ENCODE measurements around the gene NUDT16L1. TPM values are rescaled to one million over a fixed set of nuclear protein-coding genes. Genes with fewer than 3 reads are reported as not detected.

Gene NUDT16L1
- total RNA-seq, 8 experiments from 2014 or later, result 13.8 to 35.2 (median 26.5) TPM

GRCh38 chr16:4696905-4697847 is 3.8 kb downstream of the NUDT16L1 start:
- ATAC-seq (replicated peaks in 6 of 8), result no peak
- no peak overlapping the region for H3K4me3 ChIP-seq
- in situ Hi-C loops (cut with MboI; ENCODE audit: low pct_unique_long_range_greater_than_20kb in 2 of 9, low sequenced_read_pairs in 9 of 9, unreplicated experiment in 9 of 9), result no loop called here
- H3K4me1 ChIP-seq (replicated peaks in 1 of 2), result peaks cover 15 to 21% of the 10 kb centered on the region in 2 donors
- whole genome bisulfite sequencing, 10 experiments, result 95 to 100% (median 100%) methylated on average over 1 to 11 of the region's 33 CpGs; no CpG with 5 or more reads in 7 of the 10 experiments
- H3K27ac ChIP-seq, result peak overlapping the region in 1 of 2 donors; percentile 94

- in situ Hi-C loops (cut with MboI; ENCODE audit: low pct_unique_long_range_greater_than_20kb in 2 of 9, low sequenced_read_pairs in 9 of 9, unreplicated experiment in 9 of 9), result no loop called here
- H3K27ac ChIP-seq, result peak overlapping the region in 1 of 2 donors; percentile 3
- peaks cover 15 to 18% of the 10 kb centered on the region in 2 donors for H3K4me1 ChIP-seq (replicated peaks in 1 of 2)
- H3K4me3 ChIP-seq, result no peak overlapping the region
- ATAC-seq (replicated peaks in 6 of 8), result no peak
- WGBS, 10 experiments, result 73 to 100% (median 90%) methylated on average over 1 to 3 of the region's 9 CpGs; no CpG with 5 or more reads in 7 of the 10 experiments
Observed at GRCh38 chr16:4697848-4698291, 4.5 kb downstream of the NUDT16L1 start.

GRCh38 chr16:4698321-4699045 is 5.1 kb downstream of the NUDT16L1 start:
- no peak for ATAC-seq (replicated peaks in 6 of 8)
- Histone ChIP-seq H3K27ac (no peak overlapping the region), H3K4me3 (no peak overlapping the region), H3K4me1 (replicated peaks in 1 of 2) (peaks cover 15 to 18% of the 10 kb centered on the region in 2 donors)
- in situ Hi-C loops (cut with MboI; ENCODE audit: low pct_unique_long_range_greater_than_20kb in 2 of 9, low sequenced_read_pairs in 9 of 9, unreplicated experiment in 9 of 9), result no loop called here
- WGBS, 10 experiments, result 100% methylated on average over 2 of the region's 36 CpGs; no CpG with 5 or more reads in 9 of the 10 experiments

- 80 to 100% (median 92%) methylated on average over 1 to 7 of the region's 19 CpGs; no CpG with 5 or more reads in 3 of the 10 experiments for WGBS, 10 experiments
- in situ Hi-C loops (cut with MboI; ENCODE audit: low pct_unique_long_range_greater_than_20kb in 2 of 9, low sequenced_read_pairs in 9 of 9, unreplicated experiment in 9 of 9), result no loop called here
- no peak overlapping the region for H3K4me3 ChIP-seq
- H3K4me1 ChIP-seq (replicated peaks in 1 of 2), result peaks cover 15 to 18% of the 10 kb centered on the region in 2 donors
- H3K27ac ChIP-seq, result no peak overlapping the region
- no peak for ATAC-seq (replicated peaks in 6 of 8)
Observed at GRCh38 chr16:4699046-4699556, 5.7 kb downstream of the NUDT16L1 start.

- no peak for ATAC-seq (replicated peaks in 6 of 8)
- in situ Hi-C loops (cut with MboI; ENCODE audit: low pct_unique_long_range_greater_than_20kb in 2 of 9, low sequenced_read_pairs in 9 of 9, unreplicated experiment in 9 of 9), result loop anchor here in 1 of 9 experiments (25.0 kb wide), 1 partner anchor 262 kb away; the partner anchor contains the start of gene SEC14L5
- 90 to 100% (median 98%) methylated on average over 1 to 11 of the region's 13 CpGs; no CpG with 5 or more reads in 5 of the 10 experiments for WGBS, 10 experiments
- H3K27ac ChIP-seq, result no peak overlapping the region
- H3K4me1 ChIP-seq (replicated peaks in 1 of 2), result peaks cover 5 to 8% of the 10 kb centered on the region in 2 donors
- no peak overlapping the region for H3K4me3 ChIP-seq
Observed at GRCh38 chr16:4700380-4700996, 7.1 kb downstream of the NUDT16L1 start.

- in situ Hi-C loops (cut with MboI; ENCODE audit: low pct_unique_long_range_greater_than_20kb in 2 of 9, low sequenced_read_pairs in 9 of 9, unreplicated experiment in 9 of 9), result loop anchor here in 1 of 9 experiments (25.0 kb wide), 1 partner anchor 261 kb away; the partner anchor contains the start of gene SEC14L5
- H3K27ac ChIP-seq, result no peak overlapping the region
- WGBS, 10 experiments, result 83 to 100% (median 100%) methylated on average over 1 to 10 of the region's 33 CpGs; no CpG with 5 or more reads in 5 of the 10 experiments
- no peak overlapping the region for H3K4me3 ChIP-seq
- peak in 3 of 8 experiments; percentile 7 to 31 (median 9) for ATAC-seq (replicated peaks in 6 of 8)
- peaks cover 0 to 1% of the 10 kb centered on the region in 2 donors for H3K4me1 ChIP-seq (replicated peaks in 1 of 2)
Observed at GRCh38 chr16:4700997-4701743, 7.8 kb downstream of the NUDT16L1 start.

- WGBS, 10 experiments, result 85 to 100% (median 92%) methylated on average over 1 to 4 of the region's 17 CpGs; no CpG with 5 or more reads in 5 of the 10 experiments
- ATAC-seq (replicated peaks in 6 of 8), result peak in 1 of 8 experiments; percentile 10
- Histone ChIP-seq H3K4me3 (no peak overlapping the region), H3K4me1 (replicated peaks in 1 of 2) (peaks cover 4% of the 10 kb centered on the region in 2 donors), H3K27ac (no peak overlapping the region)
- in situ Hi-C loops (cut with MboI; ENCODE audit: low pct_unique_long_range_greater_than_20kb in 2 of 9, low sequenced_read_pairs in 9 of 9, unreplicated experiment in 9 of 9), result loop anchor here in 1 of 9 experiments (25.0 kb wide), 1 partner anchor 260 kb away; the partner anchor contains the start of gene SEC14L5
Observed at GRCh38 chr16:4701791-4702465, 8.6 kb downstream of the NUDT16L1 start.

- WGBS, 10 experiments, result 45 to 100% (median 76%) methylated on average over 1 to 7 of the region's 7 CpGs; no CpG with 5 or more reads in 2 of the 10 experiments
- H3K27ac ChIP-seq, result no peak overlapping the region
- no peak overlapping the region for H3K4me3 ChIP-seq
- in situ Hi-C loops (cut with MboI; ENCODE audit: low pct_unique_long_range_greater_than_20kb in 2 of 9, low sequenced_read_pairs in 9 of 9, unreplicated experiment in 9 of 9), result loop anchor here in 1 of 9 experiments (25.0 kb wide), 1 partner anchor 260 kb away; the partner anchor contains the start of gene SEC14L5
- ATAC-seq (replicated peaks in 6 of 8), result no peak
- H3K4me1 ChIP-seq (replicated peaks in 1 of 2), result peaks cover 6 to 8% of the 10 kb centered on the region in 2 donors
Observed at GRCh38 chr16:4702466-4702808, 9.1 kb downstream of the NUDT16L1 start.

GRCh38 chr16:4703906-4704305 is 10.5 kb downstream of the NUDT16L1 start:
- Histone ChIP-seq H3K27ac (no peak overlapping the region), H3K4me3 (no peak overlapping the region), H3K4me1 (replicated peaks in 1 of 2) (peaks cover 6 to 8% of the 10 kb centered on the region in 2 donors)
- ATAC-seq (replicated peaks in 6 of 8), result no peak
- WGBS, 10 experiments, result 80 to 100% (median 91%) methylated on average over 1 to 3 of the region's 7 CpGs; no CpG with 5 or more reads in 6 of the 10 experiments
- in situ Hi-C loops (cut with MboI; ENCODE audit: low pct_unique_long_range_greater_than_20kb in 2 of 9, low sequenced_read_pairs in 9 of 9, unreplicated experiment in 9 of 9), result loop anchor here in 1 of 9 experiments (25.0 kb wide), 1 partner anchor 258 kb away; the partner anchor contains the start of gene SEC14L5

- H3K4me1 ChIP-seq (replicated peaks in 1 of 2), result peaks cover 6 to 8% of the 10 kb centered on the region in 2 donors
- no peak overlapping the region for H3K27ac ChIP-seq
- no peak overlapping the region for H3K4me3 ChIP-seq
- in situ Hi-C loops (cut with MboI; ENCODE audit: low pct_unique_long_range_greater_than_20kb in 2 of 9, low sequenced_read_pairs in 9 of 9, unreplicated experiment in 9 of 9), result loop anchor here in 1 of 9 experiments (25.0 kb wide), 1 partner anchor 258 kb away; the partner anchor contains the start of gene SEC14L5
- ATAC-seq (replicated peaks in 6 of 8), result no peak
- WGBS, 10 experiments, result 60 to 95% (median 87%) methylated on average over 1 to 8 of the region's 8 CpGs; no CpG with 5 or more reads in 4 of the 10 experiments
Observed at GRCh38 chr16:4704491-4704890, 11.1 kb downstream of the NUDT16L1 start.

GRCh38 chr16:4704913-4705312 is 11.6 kb downstream of the NUDT16L1 start:
- ATAC-seq (replicated peaks in 6 of 8), result no peak
- 90 to 100% (median 96%) methylated on average over 2 to 14 of the region's 14 CpGs; no CpG with 5 or more reads in 4 of the 10 experiments for WGBS, 10 experiments
- peaks cover 6 to 8% of the 10 kb centered on the region in 2 donors for H3K4me1 ChIP-seq (replicated peaks in 1 of 2)
- no peak overlapping the region for H3K4me3 ChIP-seq
- no peak overlapping the region for H3K27ac ChIP-seq
- in situ Hi-C loops (cut with MboI; ENCODE audit: low pct_unique_long_range_greater_than_20kb in 2 of 9, low sequenced_read_pairs in 9 of 9, unreplicated experiment in 9 of 9), result loop anchor here in 1 of 9 experiments (25.0 kb wide), 1 partner anchor 257 kb away; the partner anchor contains the start of gene SEC14L5
